Stimulated activated CD4-positive, alpha-beta T cell treated with anti-CD3 and anti-CD28 coated beads, Interleukin-2, amount 100 ng/mL, for 4 hours (primary cell): Measurements from ENCODE around the gene ARHGDIG.
"Not testable (repeated sequence)": the region's sequence is repeated elsewhere in the genome, so short reads cannot be mapped to it uniquely, and the experiment has no call there.

ENCODE experiments used
- DNase-seq: peaks from one replicate; pipeline ENCODE4 v3.0.0-alpha.2; 2020; ENCODE audit warnings: low read depth

The ARHGDIG gene

GRCh38 chr16:280552-280951 lies at the start of gene ARHGDIG:
Gene ARHGDIG (plus strand): TSS chr16:280591. CDS start chr16:280681, 90 bp downstream.
- DNase-seq, result no peak

- DNase-seq, result no peak
Measured at GRCh38 chr16:230949-231348, 49.4 kb upstream of the ARHGDIG start.

GRCh38 chr16:234468-235305 lies 45.7 kb upstream of the ARHGDIG start, which contains the start of gene FAM234A:
Gene FAM234A (plus strand): TSS chr16:234821. CDS start chr16:254414, 19,593 bp downstream.
- peak; percentile 92 for DNase-seq

- no peak for DNase-seq
Measured at GRCh38 chr16:239948-240277, 40.5 kb upstream of the ARHGDIG start.

GRCh38 chr16:240559-240958 lies 39.8 kb upstream of the ARHGDIG start:
- no peak for DNase-seq

- DNase-seq, result no peak
Measured at GRCh38 chr16:242281-242680, 38.1 kb upstream of the ARHGDIG start.

- DNase-seq, result no peak
Measured at GRCh38 chr16:243348-243747, 37.0 kb upstream of the ARHGDIG start.

GRCh38 chr16:245105-245504 lies 35.3 kb upstream of the ARHGDIG start:
- DNase-seq, result no peak

GRCh38 chr16:247027-247426 lies 33.4 kb upstream of the ARHGDIG start:
- DNase-seq, result no peak

GRCh38 chr16:249431-249830 lies 31.0 kb upstream of the ARHGDIG start:
- DNase-seq, result no peak

- DNase-seq, result no peak
Measured at GRCh38 chr16:252366-253337, 27.7 kb upstream of the ARHGDIG start.

GRCh38 chr16:253833-254232 lies 26.6 kb upstream of the ARHGDIG start:
- DNase-seq, result no peak

- DNase-seq, result no peak
Measured at GRCh38 chr16:254461-254860, 25.9 kb upstream of the ARHGDIG start.

GRCh38 chr16:255183-255582 lies 25.2 kb upstream of the ARHGDIG start:
- no peak for DNase-seq

- DNase-seq, result not testable (repeated sequence)
Measured at GRCh38 chr16:258091-258490, 22.3 kb upstream of the ARHGDIG start.

- no peak for DNase-seq
Measured at GRCh38 chr16:259226-259625, 21.2 kb upstream of the ARHGDIG start.

GRCh38 chr16:259814-260253 lies 20.6 kb upstream of the ARHGDIG start:
- no peak for DNase-seq

GRCh38 chr16:260326-260725 lies 20.1 kb upstream of the ARHGDIG start:
- DNase-seq, result no peak

GRCh38 chr16:261031-261691 lies 19.2 kb upstream of the ARHGDIG start:
- no peak for DNase-seq

- DNase-seq, result no peak
Measured at GRCh38 chr16:262121-262745, 18.2 kb upstream of the ARHGDIG start.

GRCh38 chr16:263182-263774 lies 17.1 kb upstream of the ARHGDIG start:
- DNase-seq, result no peak
